OCI-LY7 (cell line): ENCODE measurements around the gene ZBTB3.

ENCODE experiments used
- CTCF ChIP-seq: fragments of 200-600 bp; sonication (generic); conservative IDR thresholded peaks from 2 replicates; pipeline ENCODE4 v1.5.1; 2014; ENCODE audit warnings: mild to moderate bottlenecking, antibody characterized with exemption, low read length, moderate library complexity, mixed read lengths
- EZH2phosphoT487 ChIP-seq: fragments of 200-600 bp; sonication (generic); IDR thresholded peaks from 2 replicates; pipeline ENCODE4 v1.6.1; 2018; ENCODE audit warnings: low read depth, borderline replicate concordance, mild to moderate bottlenecking, mixed run types, antibody characterized with exemption, low read length, moderate library complexity, mixed read lengths

DNA sequence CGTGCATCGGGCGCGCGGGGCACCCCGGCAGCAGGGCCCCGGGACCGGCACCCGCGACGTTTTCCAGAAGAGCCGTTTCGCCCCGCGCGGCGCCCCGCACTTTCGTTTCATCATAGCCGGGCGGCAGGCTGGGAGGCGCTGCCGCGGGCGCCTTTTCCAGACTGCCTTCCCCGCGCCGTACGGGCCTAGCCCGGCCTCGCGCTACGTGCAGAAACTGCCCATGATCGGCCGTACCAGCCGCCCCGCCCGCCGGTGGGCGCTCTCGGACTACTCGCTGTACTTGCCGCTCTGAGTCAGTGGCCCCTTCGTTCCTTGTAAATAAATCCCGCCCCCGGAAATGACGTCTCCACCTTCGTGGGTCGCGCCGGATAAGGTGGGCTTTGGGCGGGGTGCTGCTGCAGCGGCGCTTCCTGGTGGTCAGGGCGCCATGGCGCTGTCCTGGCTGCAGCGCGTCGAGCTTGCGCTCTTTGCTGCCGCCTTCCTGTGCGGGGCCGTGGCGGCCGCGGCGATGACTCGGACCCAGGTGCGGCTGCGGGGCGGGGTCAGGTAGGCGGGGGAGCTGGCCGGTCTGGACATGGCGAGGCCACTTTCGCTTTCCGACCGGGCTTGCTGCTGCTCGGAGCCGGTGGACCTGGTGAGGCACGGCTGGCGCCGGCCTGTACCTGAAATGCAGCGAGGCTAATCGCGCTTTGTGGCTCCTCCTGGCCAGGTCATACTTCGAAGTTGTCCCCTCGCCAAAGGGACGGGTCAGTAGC, 33.2 kb upstream of the ZBTB3 start, which contains the start of gene TMEM179B:
- peak; percentile 33; the same call in 1 of the 2 replicates for TF ChIP-seq CTCF
- no peak for TF ChIP-seq EZH2phosphoT487
